OCI-LY3 (cell line): Measurements from ENCODE around the gene CYTIP.

Experiments used
- H2AFZ ChIP-seq: fragments of 200-600, 300-600 bp; shearing (Covaris generic); 2 replicates; pipeline ENCODE4 v1.6.0; 2014; ENCODE audit warnings: antibody characterized with exemption, low read depth, low read length
- H3K27ac ChIP-seq: fragments of 200-600, 300-600 bp; sonication (generic); 2 replicates; pipeline ENCODE4 v1.5.1; 2014; ENCODE audit warnings: mild to moderate bottlenecking, low read length, moderate library complexity, mixed read lengths
- H3K27me3 ChIP-seq: fragments of 200-600, 300-600 bp; sonication (generic); 2 replicates; pipeline ENCODE4 v1.6.1; 2014; ENCODE audit warnings: low read depth, low read length, mixed read lengths
- H3K36me3 ChIP-seq: fragments of 200-600, 300-600 bp; sonication (generic); replicated peaks from 2 replicates; pipeline ENCODE3; 2014; ENCODE audit warnings: low read depth, low read length, mixed read lengths
- H3K4me1 ChIP-seq: fragments of 300-600, 200-600 bp; sonication (generic); 2 replicates; pipeline ENCODE4 v1.6.1; 2014; ENCODE audit warnings: low read length, mixed read lengths
- H3K4me2 ChIP-seq: fragments of 200-600, 300-600 bp; sonication (generic); 2 replicates; pipeline ENCODE4 v1.6.1; 2014; ENCODE audit warnings: low read length, mixed read lengths
- H3K4me3 ChIP-seq: fragments of 300-600, 200-600 bp; sonication (generic); 2 replicates; pipeline ENCODE4 v1.5.1; 2014; ENCODE audit warnings: antibody characterized with exemption, mild to moderate bottlenecking, low read length, moderate library complexity
- H3K79me2 ChIP-seq: fragments of 300-600, 200-600 bp; shearing (Covaris generic); 2 replicates; pipeline ENCODE4 v1.6.1; 2014; ENCODE audit warnings: mild to moderate bottlenecking, low read length, mixed read lengths
- H3K9ac ChIP-seq: fragments of 300-600, 200-600 bp; shearing (Covaris generic); 2 replicates; pipeline ENCODE4 v1.6.0; 2014; ENCODE audit warnings: mild to moderate bottlenecking, low read length, moderate library complexity
- H3K9me3 ChIP-seq: fragments of 200-600, 300-600 bp; shearing (Covaris generic); 2 replicates; pipeline ENCODE4 v1.6.1; 2014; ENCODE audit warnings: low read length, mixed read lengths; ENCODE audit not compliant: insufficient read depth
- H4K20me1 ChIP-seq: fragments of 200-600, 300-600 bp; sonication (generic); 2 replicates; pipeline ENCODE4 v1.6.1; 2016; ENCODE audit warnings: low read length, mixed read lengths; ENCODE audit not compliant: insufficient read depth
- CTCF ChIP-seq: fragments of 200-600, 300-600 bp; sonication (generic); IDR thresholded peaks from 2 replicates; pipeline ENCODE4 v1.5.1; 2014; ENCODE audit warnings: antibody characterized with exemption, low read length, low read depth
- EZH2phosphoT487 ChIP-seq: fragments of 200-600 bp; shearing (Covaris generic); IDR thresholded peaks from 2 replicates; pipeline ENCODE4 v1.6.1; 2018; ENCODE audit warnings: antibody characterized with exemption, mixed run types, low read depth

The CYTIP gene

GRCh38 chr2:157442191-157442590 is 1.7 kb downstream of the CYTIP start:
- peaks cover 80% of the 10 kb centered on the region for H3K79me2 ChIP-seq

GRCh38 chr2:157441072-157441454 is 2.8 kb downstream of the CYTIP start:
- Histone ChIP-seq H3K4me2 (peak overlapping the region; percentile 99), H4K20me1 (peaks cover 32% of the 10 kb centered on the region), H3K4me1 (peaks cover 48% of the 10 kb centered on the region), H3K9me3 (no peaks in the 10 kb centered on the region), H3K27me3 (no peaks in the 10 kb centered on the region), H3K36me3 (peaks cover 42% of the 10 kb centered on the region), H3K9ac (peak overlapping the region; percentile 98), H3K4me3 (peak overlapping the region; percentile 97), H2AFZ (no peak overlapping the region), H3K79me2 (peaks cover 91% of the 10 kb centered on the region), H3K27ac (peak overlapping the region; percentile 98)
- no peak for TF ChIP-seq CTCF
- no peak for TF ChIP-seq EZH2phosphoT487

More at GRCh38 chr2:157442191-157442590, 1.7 kb downstream of the CYTIP start:
- no peaks in the 10 kb centered on the region for H3K27me3 ChIP-seq
- H3K36me3 ChIP-seq = peaks cover 35% of the 10 kb centered on the region
- H3K9ac ChIP-seq = peak overlapping the region; percentile 98
- TF ChIP-seq EZH2phosphoT487 (no peak), CTCF (no peak)
- peaks cover 22% of the 10 kb centered on the region for H4K20me1 ChIP-seq
- H3K4me2 ChIP-seq = peak overlapping the region; percentile 99
- H3K4me3 ChIP-seq = peak overlapping the region; percentile 97
- no peak overlapping the region for H2AFZ ChIP-seq
- H3K4me1 ChIP-seq = peaks cover 50% of the 10 kb centered on the region
- no peaks in the 10 kb centered on the region for H3K9me3 ChIP-seq
- peak overlapping the region; percentile 98 for H3K27ac ChIP-seq

- Histone ChIP-seq H3K4me3 (peak overlapping the region; percentile 97), H3K4me1 (peaks cover 48% of the 10 kb centered on the region), H3K27ac (peak overlapping the region; percentile 98), H3K4me2 (peak overlapping the region; percentile 99), H3K79me2 (peaks cover 97% of the 10 kb centered on the region), H2AFZ (no peak overlapping the region), H4K20me1 (peaks cover 37% of the 10 kb centered on the region), H3K9me3 (no peaks in the 10 kb centered on the region), H3K27me3 (no peaks in the 10 kb centered on the region), H3K9ac (peak overlapping the region; percentile 98), H3K36me3 (peaks cover 46% of the 10 kb centered on the region)
- TF ChIP-seq CTCF (no peak), EZH2phosphoT487 (no peak)
Observed at GRCh38 chr2:157440404-157441071, 3.4 kb downstream of the CYTIP start.

GRCh38 chr2:157439824-157440186 is 4.1 kb downstream of the CYTIP start:
- H3K4me2 ChIP-seq = peak overlapping the region; percentile 99
- H3K4me1 ChIP-seq = peaks cover 49% of the 10 kb centered on the region
- no peak for TF ChIP-seq CTCF
- TF ChIP-seq EZH2phosphoT487 = no peak
- H3K79me2 ChIP-seq = peaks cover 100% of the 10 kb centered on the region
- peaks cover 44% of the 10 kb centered on the region for H4K20me1 ChIP-seq
- H3K9me3 ChIP-seq = no peaks in the 10 kb centered on the region
- peak overlapping the region; percentile 98 for H3K9ac ChIP-seq
- no peak overlapping the region for H2AFZ ChIP-seq
- H3K4me3 ChIP-seq = peak overlapping the region; percentile 97
- H3K36me3 ChIP-seq = peaks cover 53% of the 10 kb centered on the region
- H3K27me3 ChIP-seq = no peaks in the 10 kb centered on the region
- H3K27ac ChIP-seq = peak overlapping the region; percentile 98
